Upper lobe of left lung (tissue), 6 donors: ENCODE measurements around the gene CLDN19. TPM values are rescaled to one million over a fixed set of nuclear protein-coding genes. Genes with fewer than 3 reads are reported as not detected.
"Not testable (repeated sequence)": the region's sequence is repeated elsewhere in the genome, so short reads cannot be mapped to it uniquely, and the experiment has no call there.

Experiments used
- ATAC-seq, 2 donors: fragments of 200-7000 bp; cut with Tn5 transposase; one replicate each; pipeline ENCODE4 v1.9.1; 2022; ENCODE audit warnings: mild to moderate bottlenecking in 2 of 2, moderate library complexity in 2 of 2; ENCODE audit not compliant: low FRiP score in 2 of 2
- DNase-seq, 2 donors: peaks; one replicate each; pipeline ENCODE4 v3.0.0-alpha.2; 2019 to 2020
- H3K27ac ChIP-seq, 4 donors: fragments of 200-600 bp; sonication (generic); one replicate each; pipeline ENCODE4 v1.5.1; 2016 to 2019
- H3K27me3 ChIP-seq, 4 donors: fragments of 200-600 bp; sonication (generic); one replicate each; pipeline ENCODE4 v1.5.1; 2017 to 2019
- H3K36me3 ChIP-seq, 4 donors: fragments of 200-600 bp; sonication (generic); one replicate each; pipeline ENCODE4 v1.5.1; 2016 to 2019
- H3K4me1 ChIP-seq, 4 donors: fragments of 200-600 bp; sonication (generic); one replicate each; pipeline ENCODE4 v1.5.1; 2018 to 2019
- H3K4me3 ChIP-seq, 4 donors: fragments of 200-600 bp; sonication (generic); one replicate each; pipeline ENCODE4 v1.5.1; 2017 to 2019; ENCODE audit warnings: mild to moderate bottlenecking in 2 of 4, moderate library complexity in 1 of 4
- H3K9me3 ChIP-seq, 4 donors: fragments of 200-600 bp; sonication (generic); one replicate each; pipeline ENCODE4 v1.5.1; 2018 to 2019
- CTCF ChIP-seq, 6 experiments: fragments of 450-650 bp in 4 of 6; fragments of 200-600 bp in 2 of 6; sonication (generic) in 2 of 6; IDR thresholded peaks; one replicate each; pipeline ENCODE4 v1.5.1; 2016 to 2019; ENCODE audit warnings: antibody characterized with exemption in 6 of 6
- EP300 ChIP-seq, 4 donors: sonication (generic); formaldehyde crosslinking; IDR thresholded peaks; one replicate each; pipeline ENCODE4 v1.5.1; 2017; ENCODE audit warnings: antibody characterized with exemption in 4 of 4, control low read depth in 2 of 4
- POLR2A ChIP-seq, 4 donors: fragments of 450-650 bp; IDR thresholded peaks; one replicate each; pipeline ENCODE4 v1.5.1; 2016 to 2017; ENCODE audit warnings: antibody characterized with exemption in 4 of 4, mild to moderate bottlenecking in 2 of 4
- POLR2AphosphoS5 ChIP-seq, 2 donors: sonication (generic); formaldehyde crosslinking; IDR thresholded peaks; one replicate each; pipeline ENCODE4 v1.5.1; 2017; ENCODE audit warnings: antibody characterized with exemption in 2 of 2
- WGBS, 2 donors: methylation state at CpG; one replicate each; pipeline ENCODE4 v1.1.5; 2017 to 2018; 5-methylcytosine and 5-hydroxymethylcytosine counted together
- total RNA-seq, 6 donors: library from RNA; depleted of rRNA in 4 of 6; stranded (reverse); fragments of >200 nt in 4 of 6; gene quantifications; one replicate each; pipeline versions ENCODE4 v1.1.0 to v1.2.1, GENCODE V29; 2016 to 2021
- donor health status: DM: no; HTN: no; CAD: no; lungs with moderate emphysema.
- donor health status: DM: no; HTN: yes; CAD: no; lungs with severe emphysema.

The CLDN19 gene
- total RNA-seq, 6 donors from 2014 or later = not detected

DNA sequence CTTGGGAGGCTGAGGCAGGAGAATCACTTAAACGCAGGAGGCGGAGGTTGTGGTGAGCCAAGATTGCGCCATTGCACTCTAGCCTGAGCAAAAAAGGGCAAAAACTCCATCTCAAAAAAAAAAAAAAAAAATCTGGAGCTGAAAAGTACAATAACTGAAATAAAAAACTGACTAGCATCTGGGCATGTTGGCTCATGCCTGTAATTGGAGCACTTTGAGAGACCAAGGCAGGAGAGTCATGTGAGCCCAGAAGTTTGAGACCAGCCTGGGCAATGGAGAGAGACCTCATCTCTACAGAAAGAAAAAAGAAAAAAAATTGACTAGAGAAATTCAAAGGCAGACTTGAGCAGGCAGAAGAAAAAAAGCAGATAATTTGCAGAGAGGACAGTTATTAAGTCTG is 18.1 kb downstream of the CLDN19 start:
- H3K4me1 ChIP-seq = no peaks in the 10 kb centered on the region
- DNase-seq (no peak), ATAC-seq (no peak)
- no peaks in the 10 kb centered on the region for H3K27me3 ChIP-seq
- WGBS, 2 donors = 91 to 95% methylated on average over 3 of the region's 3 CpGs
- H3K27ac ChIP-seq = no peak overlapping the region
- H3K9me3 ChIP-seq = no peaks in the 10 kb centered on the region
- peaks cover 0 to 5% (median 1%) of the 10 kb centered on the region in 4 donors for H3K36me3 ChIP-seq
- H3K4me3 ChIP-seq = no peak overlapping the region
- TF ChIP-seq EP300 (IDR thresholded peaks at IDR 0.05) (no peak), POLR2AphosphoS5 (IDR thresholded peaks at IDR 0.05) (no peak), CTCF (IDR thresholded peaks at IDR 0.05) (no peak), POLR2A (IDR thresholded peaks at IDR 0.05) (no peak)

DNA sequence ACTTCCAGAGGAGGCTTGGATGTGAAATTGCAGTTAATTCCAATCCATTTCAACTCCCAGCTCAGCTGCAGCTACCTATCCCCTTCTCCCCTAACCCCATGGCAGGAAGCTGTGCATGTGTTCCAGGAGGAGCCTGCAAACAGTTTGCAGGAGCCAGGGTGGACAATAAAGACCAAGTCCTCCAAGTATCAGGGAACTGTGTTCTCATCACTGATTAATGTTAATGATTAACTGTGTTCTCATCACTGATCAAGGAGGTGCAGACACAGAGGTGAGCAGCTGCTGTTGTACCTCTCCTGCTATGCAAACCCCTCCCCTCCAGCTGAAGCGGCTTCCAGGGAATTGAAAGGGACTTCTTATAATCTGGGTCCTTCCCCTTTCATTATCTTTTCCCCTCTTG is 19.2 kb downstream of the CLDN19 start:
- no peaks in the 10 kb centered on the region for H3K27me3 ChIP-seq
- H3K4me1 ChIP-seq = no peaks in the 10 kb centered on the region
- H3K4me3 ChIP-seq = no peak overlapping the region
- whole genome bisulfite sequencing, 2 donors = 78 to 100% methylated on average over 1 of the region's 1 CpG
- no peak for DNase-seq
- no peak overlapping the region for H3K27ac ChIP-seq
- no peak for ATAC-seq
- TF ChIP-seq CTCF (IDR thresholded peaks at IDR 0.05) (no peak), POLR2AphosphoS5 (IDR thresholded peaks at IDR 0.05) (no peak), EP300 (IDR thresholded peaks at IDR 0.05) (no peak), POLR2A (IDR thresholded peaks at IDR 0.05) (no peak)
- no peaks in the 10 kb centered on the region for H3K9me3 ChIP-seq
- H3K36me3 ChIP-seq = peaks cover 0 to 5% (median 1%) of the 10 kb centered on the region in 4 donors

DNA sequence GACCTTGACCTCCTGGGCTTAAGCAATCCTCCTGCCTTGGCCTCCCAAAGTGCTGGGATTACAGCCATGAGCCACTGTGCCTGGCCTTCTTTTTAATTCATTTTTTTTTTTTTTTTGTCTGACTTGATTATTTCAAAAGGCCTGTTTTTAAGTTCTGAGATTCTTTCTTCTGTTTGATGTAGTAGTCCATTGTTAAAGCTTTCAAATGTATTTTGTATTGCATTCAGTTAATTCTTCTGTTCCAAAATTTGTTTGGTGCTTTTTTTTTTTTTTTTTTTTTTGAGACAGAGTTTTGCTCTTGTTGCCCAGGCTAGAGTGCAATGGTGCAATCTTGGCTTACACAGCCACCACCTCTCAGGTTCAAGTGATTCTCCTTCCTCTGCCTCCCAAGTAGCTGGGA is 25.6 kb downstream of the CLDN19 start:
- Histone ChIP-seq H3K36me3 (peaks cover 0 to 29% (median 2%) of the 10 kb centered on the region in 4 donors), H3K9me3 (peaks cover 0 to 13% (median 3%) of the 10 kb centered on the region in 4 donors)
- H3K27me3 ChIP-seq, H3K4me3 ChIP-seq, ATAC-seq, H3K27ac ChIP-seq, DNase-seq, H3K4me1 ChIP-seq: not testable (repeated sequence)

DNA sequence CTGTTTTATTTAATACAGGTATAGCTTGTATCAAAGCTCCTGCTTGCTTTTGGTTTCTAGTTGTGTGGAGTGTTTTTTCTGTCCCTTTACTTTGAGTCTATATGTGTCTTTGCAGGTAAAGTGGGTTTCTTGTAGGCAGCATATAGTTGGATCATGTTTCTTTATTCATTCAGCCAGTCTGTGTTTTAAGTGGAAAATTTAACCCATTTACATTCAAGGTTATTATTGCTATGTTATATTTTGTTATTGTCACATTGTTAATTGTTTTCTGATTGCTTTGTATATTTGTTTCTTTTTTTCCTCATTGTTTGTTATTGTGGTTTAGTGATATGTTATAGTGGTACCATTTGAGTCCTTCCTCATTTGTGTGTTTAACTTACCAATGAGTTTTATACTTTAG is 26.7 kb downstream of the CLDN19 start:
- H3K36me3 ChIP-seq = peaks cover 0 to 29% (median 2%) of the 10 kb centered on the region in 4 donors
- no peaks in the 10 kb centered on the region for H3K4me1 ChIP-seq
- no peaks in the 10 kb centered on the region for H3K27me3 ChIP-seq
- H3K4me3 ChIP-seq = no peak overlapping the region
- ATAC-seq = no peak
- no peak for DNase-seq
- TF ChIP-seq CTCF (IDR thresholded peaks at IDR 0.05) = no peak
- TF ChIP-seq POLR2AphosphoS5 (IDR thresholded peaks at IDR 0.05) = no peak
- TF ChIP-seq POLR2A (IDR thresholded peaks at IDR 0.05) = no peak
- no peak for TF ChIP-seq EP300 (IDR thresholded peaks at IDR 0.05)
- no peak overlapping the region for H3K27ac ChIP-seq
- H3K9me3 ChIP-seq = peaks cover 0 to 13% (median 3%) of the 10 kb centered on the region in 4 donors

DNA sequence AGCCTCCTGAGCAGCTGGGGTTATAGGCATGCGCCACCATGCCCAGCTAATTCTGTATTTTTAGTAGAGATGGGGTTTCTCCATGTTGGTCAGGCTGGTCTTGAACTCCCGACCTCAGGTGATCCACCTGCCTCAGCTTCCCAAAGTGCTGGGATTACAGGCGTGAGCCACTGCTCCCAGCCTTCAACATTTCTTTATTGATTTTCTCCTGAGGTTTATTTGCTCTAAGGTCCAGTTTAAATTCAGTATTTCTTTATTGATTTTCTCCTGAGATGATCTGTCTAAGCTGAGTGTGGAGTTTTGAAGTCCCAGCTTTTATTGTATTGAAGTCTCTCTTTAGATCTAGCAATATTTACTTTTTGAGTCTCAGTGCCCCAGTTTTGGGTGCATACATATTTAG is 27.2 kb downstream of the CLDN19 start:
- Histone ChIP-seq H3K9me3 (peaks cover 0 to 13% (median 3%) of the 10 kb centered on the region in 4 donors), H3K36me3 (peaks cover 0 to 29% (median 1%) of the 10 kb centered on the region in 4 donors)
- ATAC-seq, H3K4me1 ChIP-seq, DNase-seq, H3K27ac ChIP-seq, H3K27me3 ChIP-seq, H3K4me3 ChIP-seq: not testable (repeated sequence)
- WGBS, 2 donors = 91 to 98% methylated on average over 3 of the region's 3 CpGs

DNA sequence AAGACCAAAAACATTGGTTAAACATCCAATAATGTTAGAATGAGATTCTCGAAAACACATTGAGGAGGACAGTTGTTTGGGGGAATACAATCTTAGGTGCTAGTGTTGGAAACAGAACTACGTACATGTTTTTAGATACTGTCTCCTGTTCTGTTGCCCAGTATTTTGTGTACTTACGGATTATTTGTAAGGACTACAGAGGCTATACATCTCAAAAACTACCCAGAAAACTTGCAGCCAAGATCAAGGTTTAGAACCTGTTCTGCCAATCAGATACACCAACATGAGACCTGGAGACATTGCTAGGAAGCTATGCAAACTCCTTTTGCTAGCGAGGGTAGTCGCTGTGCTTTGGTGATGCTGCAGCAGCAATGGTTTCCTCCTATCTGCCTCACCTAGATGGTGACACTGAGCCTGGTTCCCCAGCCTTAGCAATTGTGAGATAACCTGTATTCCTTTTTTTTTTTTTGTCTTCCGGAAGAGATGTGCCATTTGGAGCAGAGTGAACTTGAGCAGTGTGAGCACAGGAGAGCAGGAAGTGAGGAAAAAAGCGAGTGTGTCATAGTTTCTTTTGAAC is 36.1 kb downstream of the CLDN19 start:
- peaks cover 22 to 87% (median 59%) of the 10 kb centered on the region in 4 donors for H3K36me3 ChIP-seq
- no peak overlapping the region for H3K4me3 ChIP-seq
- TF ChIP-seq POLR2AphosphoS5 (IDR thresholded peaks at IDR 0.05) (no peak), POLR2A (IDR thresholded peaks at IDR 0.05) (no peak), EP300 (IDR thresholded peaks at IDR 0.05) (no peak), CTCF (IDR thresholded peaks at IDR 0.05) (no peak)
- no peaks in the 10 kb centered on the region for H3K9me3 ChIP-seq
- H3K27ac ChIP-seq = no peak overlapping the region
- 95 to 97% methylated on average over 7 of the region's 7 CpGs for whole genome bisulfite sequencing, 2 donors
- H3K4me1 ChIP-seq = no peaks in the 10 kb centered on the region
- H3K27me3 ChIP-seq = no peaks in the 10 kb centered on the region
- no peak for ATAC-seq
- DNase-seq = no peak
